Middle frontal gyrus (tissue), 1 donor: ENCODE measurements around the gene CEP104.

Source experiments
- DNase-seq: peaks from one replicate; pipeline ENCODE4 v3.0.0-alpha.2; 2015; ENCODE audit warnings: low spot score; ENCODE audit errors: extremely low spot score

Gene CEP104

DNA sequence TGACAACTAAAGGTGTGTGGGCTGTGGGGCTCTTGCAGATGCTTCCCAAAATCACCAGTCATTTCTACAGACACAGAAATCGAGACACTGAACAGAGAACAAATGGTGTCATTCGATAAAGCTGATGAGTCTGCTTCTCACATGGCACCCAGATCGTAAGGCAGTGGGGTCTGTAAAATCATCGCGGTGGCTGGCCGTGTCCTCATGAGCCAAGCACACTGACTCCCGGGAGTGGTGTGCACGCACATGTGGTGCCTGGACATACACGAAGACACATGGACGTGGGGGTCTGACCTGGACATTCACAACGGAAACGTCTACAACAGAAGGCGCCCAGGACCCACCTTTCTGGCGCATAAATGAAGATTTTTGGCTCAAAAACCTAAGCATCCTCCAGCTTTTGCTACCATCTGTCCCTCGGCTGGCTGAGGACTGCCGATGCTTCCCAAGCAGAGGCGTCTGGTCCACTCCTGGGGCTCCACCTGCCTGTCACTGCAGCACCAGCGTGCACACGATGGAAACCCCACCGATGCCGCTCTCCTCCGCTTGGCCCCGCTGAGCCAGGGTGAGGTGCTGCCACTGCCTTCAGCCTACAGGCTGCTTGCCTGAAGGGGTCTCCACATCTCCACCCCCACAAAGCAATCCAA is 77.6 kb downstream of the CEP104 start:
- DNase-seq: no peak

DNA sequence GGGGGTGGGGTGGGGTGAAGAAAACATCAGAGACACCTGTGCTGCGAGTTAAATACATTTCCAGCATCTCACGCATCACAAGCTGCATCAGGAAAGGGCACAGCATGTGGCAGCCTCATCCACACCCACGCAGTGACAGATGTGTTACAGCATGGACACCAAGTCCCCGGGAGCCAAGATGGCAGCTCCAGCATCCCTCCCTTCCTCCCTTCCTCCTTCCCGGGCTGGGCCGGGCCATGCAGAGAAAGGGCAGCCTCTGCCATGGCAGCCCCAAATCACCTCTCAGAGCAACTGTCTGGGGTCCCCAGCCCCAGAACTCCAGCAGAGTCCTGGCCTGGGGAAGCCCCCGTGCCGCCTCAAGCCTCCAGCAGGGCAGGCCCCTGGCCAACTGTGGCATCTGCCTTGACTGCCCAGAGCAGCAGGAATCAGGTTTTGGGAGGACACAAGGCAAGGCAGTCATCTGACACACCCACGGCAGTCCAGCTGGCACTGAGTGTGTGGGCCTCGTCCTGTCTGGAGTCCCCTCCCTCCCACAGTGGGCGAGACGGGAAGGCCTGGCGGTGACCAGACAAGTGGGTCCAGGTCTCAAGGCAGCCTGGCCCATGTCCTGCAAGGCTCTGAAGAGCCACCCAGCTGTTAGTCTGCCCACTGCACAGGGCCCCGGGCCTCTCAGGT is 78.3 kb downstream of the CEP104 start:
- DNase-seq: no peak

DNA sequence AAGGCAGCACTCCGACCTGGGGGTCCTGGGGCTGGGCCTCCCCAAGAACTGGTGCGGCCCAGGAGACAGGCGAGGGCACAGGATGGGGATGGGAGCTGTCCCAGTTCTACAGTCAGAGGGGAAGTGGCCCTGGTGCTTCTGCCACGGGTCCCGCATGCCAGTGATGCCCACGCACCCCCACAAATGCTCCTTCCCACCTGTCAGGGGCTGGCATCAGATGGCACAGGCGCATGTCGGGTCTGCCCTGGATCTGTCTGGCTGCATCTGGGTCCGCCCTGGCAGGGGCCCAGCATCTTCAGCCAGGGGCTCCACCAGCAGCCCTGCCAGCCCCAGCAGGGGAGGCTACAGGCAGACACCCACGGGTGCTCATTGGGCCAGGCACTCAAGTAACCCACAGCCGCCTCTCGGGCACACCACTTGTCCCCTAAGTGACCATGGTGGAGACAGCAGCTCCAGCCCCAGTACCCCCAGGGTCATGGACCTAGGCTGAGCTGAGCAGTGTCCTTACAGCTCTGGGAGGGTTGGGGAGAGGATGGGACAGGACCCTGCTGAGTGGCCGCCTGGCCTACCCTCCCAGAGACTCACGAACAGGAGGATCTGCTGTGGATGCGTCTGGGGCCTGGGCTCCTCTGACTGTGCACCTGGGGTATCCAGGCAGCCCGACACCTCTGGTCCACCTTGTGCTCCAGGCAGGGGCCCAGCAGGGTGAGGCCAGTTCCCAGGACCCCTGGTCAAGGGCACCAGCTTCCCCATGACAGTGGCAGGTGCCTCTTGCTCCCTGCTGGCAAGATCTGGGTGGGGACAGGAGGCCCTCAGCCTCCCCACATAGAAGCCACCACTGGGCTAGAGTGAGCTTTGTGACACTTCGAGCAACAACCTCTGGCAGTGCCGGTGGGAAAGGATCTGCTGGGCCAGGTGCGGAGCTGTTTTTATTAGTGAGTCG is 79.1 kb downstream of the CEP104 start:
- no peak for DNase-seq

DNA sequence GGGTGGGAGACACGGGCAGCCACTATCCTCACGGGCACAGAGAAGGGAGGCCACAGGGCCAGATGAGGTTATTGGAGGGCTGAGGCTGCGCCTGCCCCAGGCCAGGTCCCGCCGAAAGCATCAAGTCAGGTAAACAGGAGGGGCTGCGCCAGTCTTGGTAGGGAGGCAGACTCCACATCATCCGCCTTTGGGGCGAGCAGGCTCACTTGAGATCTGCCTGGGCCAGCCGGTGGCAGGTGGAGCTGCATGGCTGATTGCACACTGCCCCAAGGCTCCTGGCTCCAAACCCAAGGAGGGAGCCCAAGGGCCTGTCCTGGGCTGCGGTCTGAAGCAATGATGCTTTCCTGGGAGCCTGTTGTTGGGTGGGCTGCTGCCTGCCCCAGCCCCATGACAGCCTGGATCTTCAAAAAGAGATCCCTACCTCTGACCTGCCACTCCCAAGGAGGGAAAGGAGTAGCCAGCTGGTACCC is 79.9 kb downstream of the CEP104 start:
- no peak for DNase-seq

DNA sequence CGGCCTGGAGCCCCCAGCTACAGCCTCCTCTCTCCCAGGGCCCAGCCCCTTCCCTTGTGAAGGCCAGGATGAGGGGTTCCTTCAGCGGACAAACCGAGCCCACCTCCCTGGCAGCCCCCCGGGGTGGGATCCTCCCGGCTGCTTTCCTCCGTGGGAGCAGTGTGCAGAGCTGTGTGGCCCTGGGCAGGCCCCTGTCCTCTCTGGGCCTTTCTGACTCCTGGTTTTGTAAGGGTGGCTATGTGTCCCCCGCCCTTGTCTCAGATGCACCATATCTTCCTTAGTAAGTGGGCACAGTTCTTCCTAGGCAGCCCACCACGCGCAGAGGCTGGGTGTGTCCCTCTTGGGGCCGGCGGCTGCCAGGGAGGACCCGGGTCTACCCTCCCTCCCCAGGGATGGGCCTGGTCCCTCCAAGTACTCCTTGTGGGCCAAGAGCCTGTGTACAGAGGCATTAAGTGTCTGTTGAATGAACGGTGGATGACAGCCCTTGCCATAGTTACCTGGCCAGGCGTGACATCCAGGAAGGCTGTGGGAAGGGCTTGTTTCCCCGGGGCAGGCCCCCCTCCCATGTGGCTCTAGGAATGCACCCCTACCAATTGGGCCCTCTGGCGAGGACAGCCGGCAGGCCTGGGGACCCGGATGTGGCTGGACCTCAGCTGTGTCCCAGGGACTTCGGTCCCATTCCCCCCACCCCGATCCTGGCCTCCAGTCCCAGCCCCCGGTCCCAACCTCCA is 80.6 kb downstream of the CEP104 start:
- DNase-seq: no peak

DNA sequence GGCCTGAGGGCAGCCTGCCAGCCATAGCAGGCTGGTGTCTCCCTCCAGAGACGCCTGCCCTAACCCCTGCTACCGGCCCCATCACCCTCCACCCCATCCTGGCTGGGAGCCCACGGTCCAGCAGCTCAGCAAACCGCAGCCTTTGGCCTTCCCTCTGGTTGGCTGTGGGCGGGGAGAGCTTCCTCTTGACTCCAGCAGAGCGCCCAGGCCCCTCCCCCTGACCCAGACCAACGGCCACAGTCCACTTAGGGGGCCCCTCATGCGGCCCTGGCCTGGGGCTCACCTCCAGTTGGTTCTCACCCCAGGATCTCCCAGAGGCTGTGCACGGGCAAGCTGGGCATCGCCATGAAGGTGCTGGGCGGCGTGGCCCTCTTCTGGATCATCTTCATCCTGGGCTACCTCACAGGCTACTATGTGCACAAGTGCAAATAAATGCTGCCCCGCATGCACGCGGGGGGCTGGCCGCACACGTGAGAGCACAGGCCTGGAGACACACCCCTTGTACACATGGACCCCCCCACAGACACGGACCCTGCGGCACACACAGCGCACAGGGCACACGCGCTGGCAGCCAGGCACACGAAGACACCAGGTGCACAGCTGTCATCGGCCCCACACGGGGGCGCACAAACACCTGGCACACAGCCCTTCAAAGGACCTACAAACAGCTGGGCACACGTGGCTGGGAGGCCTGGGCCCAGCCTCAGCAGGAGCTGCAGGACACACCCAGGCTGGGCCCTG is 81.4 kb downstream of the CEP104 start:
- no peak for DNase-seq

DNA sequence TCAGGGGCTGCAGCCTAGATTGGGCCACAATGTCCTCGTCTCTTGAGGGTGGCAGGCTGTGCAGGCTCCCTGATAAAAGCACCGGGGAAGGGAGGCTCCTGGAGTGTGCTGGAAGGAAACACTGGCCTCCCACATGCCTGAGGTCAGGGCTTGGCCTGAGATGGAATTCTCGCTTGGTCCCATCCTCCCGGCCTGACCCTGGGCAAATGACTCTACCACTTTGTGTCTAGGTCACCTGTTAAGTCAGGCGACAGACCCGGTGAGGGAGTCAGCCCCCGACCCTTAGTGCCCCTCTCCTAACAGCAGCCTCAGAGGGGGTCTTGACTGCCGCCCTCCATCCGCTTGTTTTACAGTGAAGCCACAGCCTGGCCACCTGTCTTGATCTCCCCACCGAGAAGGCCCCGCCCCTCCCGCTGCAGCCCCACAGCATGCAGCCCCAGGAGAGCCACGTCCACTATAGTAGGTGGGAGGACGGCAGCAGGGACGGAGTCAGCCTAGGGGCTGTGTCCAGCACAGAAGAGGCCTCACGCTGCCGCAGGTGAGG is 82.0 kb downstream of the CEP104 start:
- no peak for DNase-seq

DNA sequence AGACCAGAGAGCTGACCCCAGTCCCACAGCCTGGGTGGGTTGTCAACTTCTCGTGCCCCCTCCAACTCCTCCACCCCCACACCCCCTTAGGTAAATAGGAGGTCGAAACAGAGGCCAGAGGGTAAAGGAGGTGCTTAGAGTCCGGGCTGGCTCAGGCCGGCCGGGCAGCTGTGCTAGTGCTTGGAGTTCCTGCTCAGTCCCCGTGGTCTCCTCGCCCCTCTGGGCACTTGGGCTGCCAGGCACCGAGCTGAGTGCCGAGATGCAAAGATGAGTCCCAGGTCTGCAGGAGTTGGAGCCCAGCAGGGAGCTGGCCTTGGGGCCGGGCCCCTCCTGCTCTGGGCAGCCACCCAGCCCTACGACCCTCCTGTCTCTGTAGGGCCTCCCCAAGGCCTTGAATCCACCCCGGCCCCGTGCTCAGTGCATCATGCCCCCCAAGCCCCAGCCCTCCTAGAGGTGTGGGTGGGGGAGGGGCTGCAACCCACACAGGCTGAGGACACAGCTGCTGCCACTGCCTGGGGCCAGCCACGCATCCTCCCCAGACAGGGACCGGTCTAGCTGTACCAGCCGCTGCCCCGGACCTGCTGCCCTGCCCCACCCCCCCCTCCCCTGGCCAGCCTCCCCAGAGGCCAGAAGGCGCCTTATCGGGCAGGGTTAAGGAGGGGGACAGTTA is 82.6 kb downstream of the CEP104 start:
- DNase-seq: no peak

DNA sequence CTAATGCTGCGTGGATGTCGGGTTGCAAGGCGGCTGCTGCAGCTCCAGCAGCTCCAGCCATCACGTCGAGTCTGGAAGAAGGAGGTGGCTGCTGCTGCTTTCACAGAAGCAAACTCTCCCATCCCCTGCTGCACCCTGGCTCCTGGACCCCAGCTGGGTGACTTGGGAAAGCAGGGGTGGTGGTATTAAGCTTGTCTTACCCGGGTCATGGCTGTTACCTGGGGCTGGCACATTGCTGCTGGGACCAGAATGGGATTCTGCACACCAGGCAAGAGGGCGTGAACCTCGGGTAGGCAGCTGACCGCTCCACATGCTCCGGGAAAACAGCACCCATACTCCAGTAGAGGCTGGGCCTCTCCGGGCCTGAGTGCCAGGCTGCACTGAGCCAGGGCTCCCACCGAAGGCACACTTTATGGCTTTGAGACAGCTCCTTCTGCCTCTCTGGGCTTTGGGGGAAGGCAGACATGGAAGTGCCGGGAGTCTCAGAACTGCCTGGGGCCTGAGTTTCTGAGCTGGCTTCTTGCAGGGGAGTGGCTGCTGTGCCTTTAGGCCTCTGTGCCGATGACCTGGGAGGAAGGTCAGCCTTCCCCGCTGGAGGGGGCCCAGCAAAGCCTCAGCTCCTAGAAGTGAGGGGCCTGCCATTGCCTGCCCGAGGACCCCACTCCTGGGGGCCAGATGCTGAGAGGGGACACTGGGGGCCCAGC is 83.3 kb downstream of the CEP104 start:
- no peak for DNase-seq

DNA sequence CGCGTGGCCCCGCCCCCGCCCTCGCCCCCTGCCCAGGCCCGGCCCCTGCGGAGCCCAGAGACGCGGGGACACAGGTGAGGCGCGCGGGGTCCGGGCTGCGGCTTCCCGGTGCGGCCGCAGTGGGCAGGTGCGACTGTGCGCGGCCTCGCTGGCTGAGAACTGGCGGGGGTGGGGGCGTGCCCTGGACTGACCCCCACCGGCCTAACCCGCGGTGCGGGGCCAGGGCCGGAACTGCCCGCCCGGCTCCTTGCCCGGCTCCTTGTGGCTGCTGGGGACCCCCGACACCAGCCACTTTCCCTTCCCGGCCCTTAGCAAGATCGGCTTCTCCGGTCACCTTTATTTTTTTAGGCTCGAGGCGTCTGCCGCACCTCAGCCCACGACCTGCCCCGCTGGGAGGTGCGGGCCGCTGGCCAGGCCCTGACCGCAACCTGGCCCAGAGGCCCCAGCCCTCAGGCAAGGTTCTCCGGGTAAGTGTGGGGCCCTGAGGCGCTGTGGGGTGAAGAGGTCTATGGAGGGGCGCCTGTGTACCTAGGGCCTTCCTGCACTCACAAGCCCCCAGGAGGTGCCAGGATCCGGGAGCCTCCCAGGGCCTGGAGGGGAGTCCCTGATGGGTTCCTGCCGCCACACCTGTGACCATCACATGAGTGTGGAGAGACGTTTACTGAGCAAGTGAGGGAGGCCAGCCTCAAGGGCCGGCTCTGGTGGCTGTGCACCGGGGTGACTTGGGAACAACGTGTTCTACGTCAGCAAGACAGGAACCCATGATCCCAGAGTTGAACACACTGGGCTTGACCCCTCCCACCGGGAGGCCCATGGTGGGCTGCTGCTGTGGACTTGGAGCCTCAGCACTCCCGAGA is 84.1 kb downstream of the CEP104 start, which contains the start of gene SMIM1:
SMIM1 (plus strand) TSS at position 35 of the 857 bp plus-strand sequence. CDS start 2,625 bp downstream, outside the sequence.
- no peak for DNase-seq

DNA sequence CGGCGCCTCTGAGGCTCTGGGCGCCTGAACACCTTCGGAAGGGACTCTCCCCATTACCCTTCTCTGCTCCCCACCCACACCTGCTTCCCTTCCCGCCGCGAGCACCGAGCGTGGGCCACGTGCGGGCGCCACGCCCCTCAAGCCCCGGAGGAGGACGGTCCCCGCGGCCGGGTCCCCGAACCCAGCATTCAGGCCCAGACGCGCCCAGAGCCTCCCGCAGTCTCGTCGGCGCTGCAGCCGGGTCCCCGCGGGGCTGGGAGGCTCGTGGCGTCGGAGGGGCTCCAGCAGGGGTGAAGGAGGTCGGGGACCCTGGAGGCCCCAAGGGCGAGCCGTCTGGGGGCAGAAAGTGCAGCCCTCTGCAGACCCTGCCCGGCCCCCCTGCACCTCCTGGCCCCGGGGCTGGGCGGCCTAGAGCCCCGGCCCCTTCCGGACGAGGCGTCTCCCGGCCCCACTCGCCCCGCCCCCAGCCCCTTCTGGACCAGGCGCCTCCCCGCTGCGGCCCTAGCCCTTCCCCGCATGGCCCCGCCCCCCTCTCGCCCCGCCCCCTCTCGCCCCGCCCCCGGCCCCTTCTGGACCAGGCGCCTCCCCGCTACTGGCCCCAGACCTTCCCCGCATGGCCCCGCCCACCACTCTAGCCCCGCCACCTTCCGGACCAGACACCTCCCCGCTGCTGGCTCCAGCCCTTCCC is 84.8 kb downstream of the CEP104 start:
- no peak for DNase-seq

DNA sequence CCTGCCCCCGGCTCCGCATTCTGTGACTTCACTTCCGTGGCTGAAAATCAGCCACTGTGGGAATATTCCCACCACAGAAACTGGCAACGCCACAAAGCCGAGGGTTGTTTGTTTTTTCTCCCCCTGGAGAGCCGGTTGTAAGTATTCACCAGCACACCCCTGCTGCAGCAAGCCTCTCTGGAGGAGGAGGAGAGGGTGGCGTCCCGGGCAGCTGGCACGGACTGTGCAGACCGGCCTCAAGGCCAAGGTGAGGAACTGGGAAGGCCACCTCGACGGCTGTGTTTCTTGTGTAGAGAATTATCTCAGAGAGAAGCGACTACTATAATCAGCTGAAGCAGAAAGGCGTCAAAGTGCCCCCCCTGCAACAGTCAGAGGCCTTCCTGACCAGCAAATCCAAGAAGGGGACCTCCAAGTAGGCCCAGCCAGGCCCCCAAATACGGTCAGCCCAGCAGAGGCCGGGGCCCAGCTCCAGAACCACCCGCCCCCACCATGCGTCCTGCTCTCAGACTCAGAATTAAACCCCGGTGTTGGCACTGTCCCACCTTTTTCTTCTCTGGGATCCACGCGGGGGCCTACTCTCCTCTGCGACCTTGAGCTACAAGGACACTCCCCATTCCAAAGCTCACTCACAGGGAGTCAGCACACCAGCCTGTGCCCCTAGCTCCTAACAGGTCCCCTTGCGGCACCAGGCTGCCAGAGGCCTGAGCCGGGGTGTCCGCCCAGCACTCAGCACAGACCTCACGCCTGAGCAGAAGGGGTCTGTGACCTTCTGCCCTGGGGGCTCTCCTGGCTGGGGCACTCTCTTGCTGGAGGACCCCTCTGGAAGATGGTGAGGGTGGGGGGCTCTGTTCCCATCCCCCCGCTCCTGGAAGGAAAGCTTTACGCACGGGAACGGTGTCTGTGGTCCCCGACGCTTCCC is 85.6 kb downstream of the CEP104 start:
- DNase-seq: no peak

DNA sequence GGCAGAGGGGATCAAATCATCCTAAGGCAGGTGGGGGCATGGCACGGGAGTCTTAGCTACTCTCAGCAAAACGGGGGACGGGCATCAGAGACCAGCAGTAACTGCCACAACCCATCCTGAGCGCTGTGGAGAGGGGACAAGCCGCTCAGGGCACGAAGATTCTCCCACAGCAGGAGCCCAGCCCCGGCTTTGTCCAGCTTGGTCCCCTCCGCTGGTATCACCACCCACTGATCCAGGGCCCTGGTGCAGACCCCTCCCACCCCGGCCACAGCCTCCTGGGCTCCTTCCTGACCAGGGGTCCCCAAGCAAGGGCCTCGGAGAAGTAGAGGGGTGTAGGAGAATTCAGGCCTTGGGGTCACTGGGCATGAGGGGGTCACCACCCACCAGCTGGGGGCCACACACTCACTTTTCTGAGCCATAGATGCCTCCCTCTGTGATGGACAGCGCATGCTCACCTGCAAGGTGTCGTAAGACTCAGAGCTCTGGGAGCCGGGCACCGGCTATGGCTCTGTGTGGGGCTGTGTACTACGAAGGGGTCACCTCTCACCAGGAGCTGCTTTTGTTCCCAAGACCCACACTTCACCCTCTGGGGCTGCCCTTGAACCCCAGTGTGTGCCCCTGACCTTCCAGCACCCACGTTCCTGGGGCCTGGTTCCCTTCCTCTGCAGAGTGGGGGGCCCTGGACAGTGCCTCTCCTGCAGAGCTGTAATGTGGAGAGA is 86.8 kb downstream of the CEP104 start:
- no peak for DNase-seq

DNA sequence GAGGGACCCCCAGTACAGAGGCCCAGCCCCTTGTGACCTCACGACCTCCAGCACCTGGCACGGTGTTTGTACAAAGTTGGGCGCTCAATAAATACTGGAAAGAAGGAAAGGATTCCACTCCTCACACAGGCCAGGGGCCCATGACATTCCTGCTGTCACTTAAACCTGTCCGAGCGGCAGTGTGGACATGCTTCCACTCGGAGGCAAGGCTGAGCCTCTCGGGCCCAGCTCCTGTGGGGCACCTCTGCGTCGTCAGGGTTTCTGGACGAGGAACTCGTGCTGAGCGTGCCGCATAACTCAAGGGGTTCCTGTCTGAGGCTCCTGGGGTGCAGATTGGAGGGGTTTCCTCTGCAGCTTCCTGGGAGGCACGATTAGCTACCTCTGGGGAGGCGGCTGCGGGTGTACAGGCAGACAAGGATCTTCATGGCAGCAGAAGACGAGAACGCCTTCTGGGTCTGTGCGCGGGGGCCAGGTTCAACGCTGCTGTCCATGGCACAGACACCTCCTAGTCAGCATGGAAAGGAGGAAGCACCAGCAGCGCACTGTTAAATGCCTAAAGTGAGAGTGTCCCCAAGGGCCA is 88.1 kb downstream of the CEP104 start:
- no peak for DNase-seq

DNA sequence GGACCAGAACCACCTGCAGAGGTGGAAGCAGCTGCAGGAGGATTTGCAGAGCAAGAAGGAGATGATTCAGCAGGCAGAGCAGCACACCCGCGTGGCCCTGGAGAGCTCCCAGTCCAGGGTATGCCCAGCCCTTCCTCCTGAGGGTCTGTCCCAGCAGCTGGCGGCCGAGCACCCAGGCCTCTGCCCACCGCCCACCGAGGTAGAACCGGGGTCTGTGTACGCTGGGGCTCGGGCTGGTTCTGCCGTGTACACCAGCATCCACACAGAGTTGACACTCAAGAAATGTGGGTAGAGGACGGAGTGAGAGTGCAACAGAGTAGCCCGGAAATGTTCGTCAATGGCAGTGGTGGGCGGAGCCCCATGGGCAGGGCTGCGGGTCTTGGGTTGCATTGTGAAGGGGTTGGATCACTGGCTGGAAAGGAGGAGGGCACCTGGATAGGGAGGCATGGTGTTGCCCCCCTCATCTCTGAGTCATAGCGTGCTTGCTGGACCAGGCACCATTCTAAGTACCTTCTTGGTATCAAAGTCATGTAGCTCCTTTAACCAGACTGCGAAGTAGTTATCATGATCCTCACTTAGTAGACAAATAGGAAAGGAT is 89.6 kb downstream of the CEP104 start:
- DNase-seq: no peak
